Measurements from ENCODE around the gene HLCS. TPM values are rescaled to one million over a fixed set of nuclear protein-coding genes. Genes with fewer than 3 reads are reported as not detected.

HLCS gene
- total and polyA plus RNA-seq, 2 of the 4 experiments (the other 2 are of a cell fraction), result 10.6 to 21.0 TPM

GRCh38 chr21:36825658-36826057, 140.8 kb downstream of the HLCS start:
- H3K56ac ChIP-seq (ENCODE audit: extremely low read depth, insufficient read depth, low read length), result no peak overlapping the region
- no peak overlapping the region for H4K5ac ChIP-seq (ENCODE audit: low read depth, low read length)
- H3K18ac ChIP-seq (ENCODE audit: low read depth, low read length), result no peak overlapping the region
- in situ Hi-C loops (cut with MboI; ENCODE audit: low sequenced_read_pairs) (no loop called here), dilution Hi-C loops (cut with HindIII; ENCODE audit: low sequenced_read_pairs, unreplicated experiment) (no loop called here), intact Hi-C loops (cut with micrococcal nuclease) (no loop called here)
- H2AFZ ChIP-seq (replicated peaks; ENCODE audit: low read length, poor library complexity), result no peak overlapping the region
- WGBS, 2 experiments (ENCODE audit: extremely low coverage in 2 of 2, insufficient read length in 1 of 2), result no CpG with 5 or more reads among the region's 5 CpGs
- H3K4me2 ChIP-seq (ENCODE audit: low read depth, low read length), result no peak overlapping the region
- ChIA-PET POLR2A (ENCODE audit: unreplicated experiment) (no interaction called here), CTCF (no interaction called here)
- ATAC-seq (ENCODE audit: low read depth) (no peak), DNase-seq (no peak)
- TF ChIP-seq MAFK (IDR thresholded peaks at IDR 0.05; ENCODE audit: low read depth, low read length) (no peak), ELK1 (IDR thresholded peaks at IDR 0.05; ENCODE audit: borderline replicate concordance, low read depth, low read length) (no peak), CEBPB (IDR thresholded peaks at IDR 0.05; ENCODE audit: low read depth, low read length) (no peak), MAZ (IDR thresholded peaks at IDR 0.05; ENCODE audit: borderline replicate concordance, low read depth, low read length) (no peak), POLR2A (IDR thresholded peaks at IDR 0.05; ENCODE audit: low read depth, low read length) (no peak), CHD1 (IDR thresholded peaks at IDR 0.05; ENCODE audit: low read depth, low read length) (no peak), RCOR1 (IDR thresholded peaks at IDR 0.05; ENCODE audit: insufficient replicate concordance, low read length) (no peak), SMC3 (IDR thresholded peaks at IDR 0.05; ENCODE audit: low read depth, low read length) (no peak), RAD21 (IDR thresholded peaks at IDR 0.05; ENCODE audit: low read length) (no peak), FOS (IDR thresholded peaks at IDR 0.05; ENCODE audit: low read depth, low read length) (no peak), BHLHE40 (IDR thresholded peaks at IDR 0.05; ENCODE audit: low read depth, low read length) (no peak), MXI1 (IDR thresholded peaks at IDR 0.05; ENCODE audit: borderline replicate concordance, low read depth, low read length) (no peak), RFX5 (IDR thresholded peaks at IDR 0.05; ENCODE audit: low read depth, low read length) (no peak)
- H3K9me3 ChIP-seq (ENCODE audit: control insufficient read depth, insufficient read depth, low read length), result no peaks in the 10 kb centered on the region
- no peaks in the 10 kb centered on the region for H4K20me1 ChIP-seq (ENCODE audit: insufficient read depth, low read length)
- H2BK5ac ChIP-seq (ENCODE audit: low read depth, low read length, poor library complexity, severe bottlenecking), result no peak overlapping the region
- H4K91ac ChIP-seq (ENCODE audit: insufficient read depth, low read depth, low read length), result no peak overlapping the region
- peaks cover 0 to 3% of the 10 kb centered on the region in 2 experiments; a peak in 1 of 4 replicates for H3K79me1 ChIP-seq (ENCODE audit: low read depth in 1 of 2, low read length in 2 of 2)
- H3K23ac ChIP-seq (ENCODE audit: low read depth, low read length), result no peak overlapping the region
- H3K4me1 ChIP-seq (ENCODE audit: control insufficient read depth, insufficient read depth, low read length), result peaks cover 10% of the 10 kb centered on the region; the same call in 1 of the 2 replicates
- no TSS peak for BruUV-seq (replicated peaks)
- no peak overlapping the region for H3K4me3 ChIP-seq (ENCODE audit: insufficient read depth, low read depth, low read length)
- H2BK120ac ChIP-seq (ENCODE audit: low read depth, low read length), result no peak overlapping the region
- no peak overlapping the region for H3K4ac ChIP-seq (ENCODE audit: low read depth, low read length)
- H2AK9ac ChIP-seq (replicated peaks; ENCODE audit: low read depth, low read length, poor library complexity), result no peak overlapping the region
- no peak overlapping the region for H2BK15ac ChIP-seq (ENCODE audit: low read depth, low read length)
- H3K27me3 ChIP-seq (ENCODE audit: control insufficient read depth, insufficient read depth, low read length), result no peaks in the 10 kb centered on the region
- H2BK20ac ChIP-seq (ENCODE audit: low read depth, low read length), result no peak overlapping the region
- no peak overlapping the region for H3K27ac ChIP-seq (ENCODE audit: insufficient read depth, low read length)
- H3K9ac ChIP-seq (ENCODE audit: low read depth, low read length), result no peak overlapping the region
- H2AK5ac ChIP-seq (ENCODE audit: low read depth, low read length), result no peak overlapping the region
- no peaks in the 10 kb centered on the region; the same call in 1 of the 2 replicates for H3K36me3 ChIP-seq (ENCODE audit: control insufficient read depth, insufficient read depth, low read length)
- H3K14ac ChIP-seq (replicated peaks; ENCODE audit: low read depth, low read length), result no peak overlapping the region
- H3K9me1 ChIP-seq (ENCODE audit: insufficient read depth, low read length), result peaks cover 7% of the 10 kb centered on the region
- H4K8ac ChIP-seq (ENCODE audit: low read depth in 2 of 2, low read length in 2 of 2), result no peak overlapping the region

All from IMR-90 (cell line).